HG03460 (cell line): ENCODE data around the gene ITGA7.

Source experiments
- ATAC-seq: cut with Tn5 transposase; IDR thresholded peaks from one replicate; pipeline ENCODE4 v1.9.1; 2021; ENCODE audit not compliant: unreplicated experiment

Gene ITGA7

DNA sequence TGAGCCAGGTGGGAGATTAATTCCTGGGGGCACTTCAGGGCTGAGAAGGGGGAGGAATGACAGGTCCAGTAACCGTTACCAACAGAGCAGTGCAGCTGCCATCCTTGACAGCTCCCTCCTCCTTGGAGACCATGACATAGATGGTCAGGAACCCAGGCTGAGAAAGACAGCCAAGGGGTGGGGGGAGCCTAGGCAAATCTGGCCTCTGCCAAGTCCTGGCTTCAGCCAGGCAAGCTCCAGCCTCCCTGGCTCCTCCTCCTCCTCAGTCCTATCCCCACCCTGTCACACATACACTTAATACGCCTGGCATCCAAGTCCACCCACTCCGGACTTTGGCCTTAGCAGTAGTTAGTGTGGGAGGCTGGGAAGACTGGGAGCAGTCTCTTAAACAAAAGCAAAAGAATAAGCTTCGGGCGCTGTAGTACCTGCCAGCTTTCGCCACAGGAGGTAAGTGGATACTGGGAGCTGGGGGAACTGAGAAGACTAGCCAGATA lies 12.4 kb upstream of the ITGA7 start, which contains the start of gene RDH5:
TSS of gene RDH5 (plus strand) at position 323 of the 494 bp plus-strand sequence. CDS start 792 bp downstream, outside the sequence.
- no peak for ATAC-seq

DNA sequence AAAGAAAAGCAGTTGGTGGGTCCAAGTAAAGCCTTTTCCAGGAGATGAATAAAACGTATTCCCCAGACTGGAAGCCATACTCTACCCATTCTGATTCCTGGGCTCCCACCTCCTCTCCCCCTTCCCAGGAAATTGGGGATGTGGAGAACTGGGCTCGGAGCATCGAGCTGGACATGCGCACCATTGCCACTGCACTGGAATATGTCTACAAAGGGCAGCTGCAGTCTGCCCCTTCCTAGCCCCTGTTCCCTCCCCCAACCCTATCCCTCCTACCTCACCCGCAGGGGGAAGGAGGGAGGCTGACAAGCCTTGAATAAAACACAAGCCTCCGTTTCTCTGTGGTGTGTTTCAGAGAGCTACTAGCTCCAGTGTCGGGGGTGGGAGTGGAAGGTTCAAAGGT lies 11.7 kb upstream of the ITGA7 start:
- no peak for ATAC-seq

DNA sequence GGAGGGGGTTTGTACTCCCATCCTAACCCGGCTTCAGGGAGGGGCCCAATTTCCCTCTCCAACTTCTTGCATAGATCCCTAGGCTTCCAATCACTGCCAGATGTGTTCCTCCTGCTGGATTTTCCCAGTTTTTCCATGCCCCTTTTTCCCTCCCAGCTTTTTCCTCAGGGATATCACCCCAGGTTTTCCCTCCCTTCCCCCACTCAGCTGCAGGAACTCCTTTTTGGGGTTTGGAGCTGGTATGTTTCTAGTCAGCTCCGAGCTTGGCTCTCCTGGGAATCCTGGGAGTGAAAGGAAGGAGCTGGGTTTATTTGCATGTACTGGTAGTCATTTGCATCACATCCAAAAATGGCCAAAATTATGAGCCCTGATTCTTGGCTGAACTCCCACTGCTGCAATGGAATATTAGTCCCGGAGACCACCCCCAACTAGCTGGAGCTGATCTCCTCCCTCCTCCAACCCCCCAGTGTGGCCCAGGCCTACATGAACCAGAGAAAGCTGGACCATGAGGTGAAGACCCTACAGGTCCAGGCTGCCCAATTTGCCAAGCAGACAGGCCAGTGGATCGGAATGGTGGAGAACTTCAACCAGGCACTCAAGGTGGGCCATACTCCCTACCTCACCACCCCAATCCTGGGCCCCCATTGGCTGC lies 11.0 kb upstream of the ITGA7 start:
- no peak for ATAC-seq

- no peak for ATAC-seq
Observed at GRCh38 chr12:55718015-55718414, 10.3 kb upstream of the ITGA7 start.

GRCh38 chr12:55717011-55718007 lies 9.6 kb upstream of the ITGA7 start:
- no peak for ATAC-seq

DNA sequence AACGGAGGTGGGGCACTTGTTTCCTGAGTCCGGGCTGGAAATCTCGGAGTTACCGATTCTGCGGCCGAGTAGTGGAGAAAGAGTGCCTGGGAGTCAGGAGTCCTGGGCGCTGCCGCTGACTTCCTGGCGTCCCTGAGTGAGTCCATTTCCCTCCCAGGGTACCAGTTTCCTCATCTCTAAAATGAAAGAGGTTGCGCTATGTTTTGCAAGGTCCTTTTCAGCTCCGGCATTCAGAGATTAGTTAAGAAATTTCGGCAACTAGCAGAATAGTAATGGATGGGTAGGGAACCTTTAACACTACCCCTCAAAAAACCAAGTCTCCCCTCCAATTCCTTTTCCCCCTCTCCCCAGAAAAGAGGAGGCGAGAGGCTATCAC lies 8.9 kb upstream of the ITGA7 start:
- no peak for ATAC-seq

DNA sequence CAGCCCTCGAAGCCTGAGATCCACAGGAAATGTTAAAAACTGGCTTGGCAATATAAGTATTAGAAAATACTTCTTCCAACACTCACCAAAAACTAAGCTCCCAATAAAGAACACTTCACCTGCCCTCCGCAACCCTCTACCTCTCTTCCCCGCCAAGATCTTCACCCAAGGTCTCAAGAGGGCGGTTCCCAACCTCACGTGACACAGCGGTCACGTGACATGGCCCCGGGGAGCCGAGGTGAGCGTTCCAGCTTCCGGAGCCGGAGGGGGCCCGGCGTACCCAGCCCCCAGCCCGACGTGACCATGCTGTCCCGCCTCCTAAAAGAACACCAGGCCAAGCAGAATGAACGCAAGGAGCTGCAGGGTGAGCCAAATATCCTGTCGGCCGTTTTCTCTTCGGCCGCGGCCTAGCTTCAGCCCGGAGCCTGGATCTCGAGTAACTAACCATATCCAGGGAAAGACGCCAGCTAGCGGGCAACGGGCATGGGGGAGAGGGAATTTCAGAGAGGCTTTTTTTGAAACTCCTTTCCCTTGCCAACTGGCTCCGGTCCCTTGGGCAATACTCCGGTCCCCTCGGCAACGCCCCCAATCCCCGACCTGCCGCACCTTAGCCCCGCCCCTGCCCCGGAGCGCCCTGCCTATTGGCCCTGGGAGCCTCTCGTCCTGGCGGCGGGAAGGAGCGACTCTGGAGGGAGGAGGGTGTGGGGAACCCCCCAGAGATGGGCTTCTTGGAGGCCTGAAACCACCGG lies 8.3 kb upstream of the ITGA7 start, which contains the start of gene BLOC1S1:
TSS of gene BLOC1S1 (plus strand) at position 214 of the 749 bp plus-strand sequence. CDS start at position 220, 6 bp downstream.
- ATAC-seq: peak; percentile 97

GRCh38 chr12:55715169-55715764 lies 7.6 kb upstream of the ITGA7 start:
- no peak for ATAC-seq

DNA sequence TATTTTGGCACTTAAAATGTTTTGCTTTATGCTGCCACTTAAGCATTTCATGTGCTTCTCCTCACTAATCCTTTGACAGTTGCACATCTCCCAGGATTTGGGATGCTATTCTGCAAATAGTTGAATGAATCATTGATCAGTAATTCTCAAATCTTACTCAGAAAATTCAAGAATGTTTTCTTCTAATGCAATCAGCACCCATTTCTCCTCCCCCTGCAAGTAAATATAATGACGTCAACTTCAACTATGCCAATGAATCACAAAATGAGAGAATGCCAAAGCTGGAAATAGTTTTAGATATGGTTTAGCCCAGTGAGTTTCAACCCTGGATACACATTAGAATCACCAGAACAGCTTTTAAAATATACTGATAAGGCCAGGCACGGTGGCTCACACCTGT lies 6.0 kb upstream of the ITGA7 start:
- no peak for ATAC-seq

DNA sequence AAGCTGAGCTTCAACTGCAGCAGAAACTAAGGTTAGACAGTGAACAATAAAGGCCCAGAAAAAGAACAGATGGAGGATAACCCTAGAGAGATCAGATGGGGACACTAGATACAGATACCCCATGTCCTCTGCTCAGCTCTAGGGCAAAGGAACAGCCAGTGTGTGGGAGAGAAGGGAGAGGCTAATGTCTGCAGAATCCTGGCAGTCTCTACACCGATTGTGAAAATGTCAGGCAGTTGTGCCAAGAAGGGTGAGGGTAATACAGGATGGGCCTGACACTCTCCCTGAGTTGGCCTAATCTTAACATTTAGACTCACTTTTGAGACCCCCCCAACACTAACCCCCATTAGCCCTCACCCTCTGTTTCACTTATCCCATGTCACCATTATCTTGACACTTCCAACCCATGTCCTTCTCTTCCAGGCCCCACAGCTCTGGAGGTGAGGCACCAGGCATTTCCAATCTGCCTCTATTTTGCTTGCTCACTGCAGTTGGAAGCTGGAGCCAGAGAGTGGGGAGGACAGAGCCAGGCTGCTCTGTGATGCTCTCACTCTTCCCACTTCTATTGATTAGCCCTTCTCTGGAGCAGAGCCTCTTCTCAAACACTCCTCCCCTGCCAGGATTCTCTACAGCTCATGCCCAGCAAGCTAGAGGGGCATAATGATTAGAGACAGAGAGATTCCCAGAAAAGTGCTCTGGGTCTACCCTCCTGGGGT lies 5.2 kb upstream of the ITGA7 start:
- ATAC-seq: no peak

DNA sequence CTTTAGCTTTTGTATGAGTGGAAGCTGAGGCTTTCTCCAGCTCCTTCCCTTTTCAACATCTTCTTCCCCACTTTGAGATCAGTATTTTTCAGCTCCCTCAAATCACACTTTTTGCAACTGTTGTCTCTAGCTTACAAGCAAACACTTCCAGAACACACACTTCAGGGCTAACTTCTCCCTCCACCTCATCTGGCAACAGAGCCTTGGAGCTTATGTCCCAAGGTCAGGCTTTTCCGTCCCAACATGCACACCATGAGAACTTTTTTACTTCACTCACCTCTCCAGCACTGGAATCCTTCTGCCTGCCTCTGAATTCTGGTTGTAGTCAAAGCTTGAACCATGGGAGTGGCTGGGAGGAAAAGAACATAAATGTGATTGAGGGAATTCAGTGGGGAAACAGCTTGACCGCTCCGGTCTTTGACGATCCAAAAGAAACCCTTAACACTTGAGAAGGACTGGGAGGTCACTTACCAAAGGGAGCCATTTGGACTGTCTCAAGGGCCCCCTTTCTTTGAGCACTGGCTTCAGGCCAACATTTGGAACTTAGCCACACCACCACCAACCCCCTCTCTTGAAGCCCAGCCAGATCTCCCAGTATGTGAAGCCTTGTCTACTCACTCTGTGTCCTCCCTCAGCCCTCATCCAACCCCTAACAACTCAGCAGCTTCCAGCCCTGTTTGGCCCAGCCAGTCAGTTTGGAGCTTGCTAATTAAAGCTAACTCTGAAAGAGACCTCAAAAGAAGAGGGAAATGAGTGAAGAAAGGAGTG lies 4.3 kb upstream of the ITGA7 start:
- ATAC-seq: no peak

- ATAC-seq: no peak
Observed at GRCh38 chr12:55708695-55709233, 1.1 kb upstream of the ITGA7 start.

DNA sequence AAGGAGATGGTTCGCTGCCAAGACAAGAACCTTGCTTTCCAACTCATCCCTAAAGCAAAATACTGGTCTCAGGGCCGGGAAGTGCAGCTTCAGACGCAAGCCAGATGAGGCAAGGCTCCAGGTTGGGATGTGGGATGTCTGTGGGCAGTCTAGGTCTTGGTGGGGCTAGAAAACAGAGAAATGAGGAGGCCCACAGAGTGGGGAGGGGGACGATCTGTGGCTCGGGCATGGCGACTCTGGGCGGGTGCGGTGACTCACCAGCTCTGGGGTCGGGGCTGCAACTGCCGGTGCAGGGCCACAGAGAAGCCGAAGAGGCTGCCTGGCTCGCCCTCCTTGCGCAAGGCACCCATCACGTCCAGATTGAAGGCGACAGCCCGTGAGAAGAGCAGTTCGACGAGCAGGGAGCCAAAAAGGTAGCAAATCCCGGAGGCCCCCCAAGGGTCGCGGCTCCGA lies 459 bp downstream of the ITGA7 start:
- ATAC-seq: no peak

GRCh38 chr12:55706568-55707218 lies 1.0 kb downstream of the ITGA7 start:
- no peak for ATAC-seq

GRCh38 chr12:55705782-55706402 lies 1.8 kb downstream of the ITGA7 start:
- ATAC-seq: no peak

GRCh38 chr12:55704824-55705718 lies 2.6 kb downstream of the ITGA7 start:
- no peak for ATAC-seq
